Body of pancreas (tissue), 4 donors: ENCODE results near the gene ITGA1.

Experiments used
- CTCF ChIP-seq, 7 experiments: fragments of 450-650 bp in 4 of 7; fragments of 200-600 bp in 3 of 7; sonication (generic) in 3 of 7; IDR thresholded peaks; one replicate each; pipeline ENCODE4 v1.5.1; 2016 to 2019; ENCODE audit warnings: antibody characterized with exemption in 7 of 7
- POLR2A ChIP-seq, 3 donors: fragments of 450-650 bp; IDR thresholded peaks; one replicate each; pipeline ENCODE4 v1.6.1; 2016; ENCODE audit warnings: antibody characterized with exemption in 3 of 3, mild to moderate bottlenecking in 2 of 3

GRCh38 chr5:52983731-52984636, 196.3 kb downstream of the ITGA1 start:
- no peak for TF ChIP-seq CTCF (IDR thresholded peaks at IDR 0.05)
- no peak for TF ChIP-seq POLR2A (IDR thresholded peaks at IDR 0.05)
